SK-N-SH treated with all-trans-retinoic acid at 6 μM for 48 hours (cell line): ENCODE measurements around the gene PRXL2B.

Source experiments
- ATAC-seq: fragments of 200-7000 bp; cut with Tn5 transposase; 3 replicates; pipeline ENCODE4 v1.9.1; 2020; ENCODE audit warnings: mild to moderate bottlenecking, moderate library complexity
- ARNTL ChIP-seq: fragments of 450-650 bp; formaldehyde crosslinking; IDR thresholded peaks from 2 replicates; pipeline ENCODE4 v1.5.0; 2020; ENCODE audit warnings: low read depth, mild to moderate bottlenecking, moderate library complexity, borderline replicate concordance
- BACH2 ChIP-seq: fragments of 250-450 bp; sonication (Bioruptor Pico); IDR thresholded peaks from 2 replicates; pipeline ENCODE4 v1.9.0; 2021; ENCODE audit warnings: mild to moderate bottlenecking, borderline replicate concordance
- CSDC2 ChIP-seq: fragments of 250-450 bp; sonication (Bioruptor Pico); IDR thresholded peaks from 2 replicates; pipeline ENCODE4 v1.5.0; 2020; ENCODE audit warnings: mild to moderate bottlenecking, moderate library complexity
- ESRRG ChIP-seq: fragments of 250-450 bp; sonication (Bioruptor Pico); IDR thresholded peaks from 2 replicates; pipeline ENCODE4 v1.6.1; 2021; ENCODE audit warnings: mild to moderate bottlenecking
- GLIS3 ChIP-seq: fragments of 250-450 bp; sonication (Bioruptor Pico); IDR thresholded peaks from 2 replicates; pipeline ENCODE4 v1.5.0; 2020; ENCODE audit warnings: mild to moderate bottlenecking, moderate library complexity
- ISL1 ChIP-seq: fragments of 250-450 bp; sonication (Bioruptor Pico); IDR thresholded peaks from 2 replicates; pipeline ENCODE4 v2.1.2; 2022; ENCODE audit warnings: mild to moderate bottlenecking, moderate library complexity
- OSR1 ChIP-seq: fragments of 250-450 bp; sonication (Bioruptor Pico); IDR thresholded peaks from 2 replicates; pipeline ENCODE4 v1.8.0; 2022; ENCODE audit warnings: moderate library complexity, mild to moderate bottlenecking, inconsistent platforms
- PPARA ChIP-seq: fragments of 250-450 bp; sonication (Bioruptor Pico); IDR thresholded peaks from 2 replicates; pipeline ENCODE4 v1.5.0; 2020; ENCODE audit warnings: mild to moderate bottlenecking, borderline replicate concordance
- RARB ChIP-seq: fragments of 250-450 bp; sonication (Bioruptor Pico); IDR thresholded peaks from 2 replicates; pipeline ENCODE4 v1.8.0; 2021; ENCODE audit warnings: mild to moderate bottlenecking, moderate library complexity
- SNAI2 ChIP-seq: fragments of 250-450 bp; sonication (Bioruptor Pico); IDR thresholded peaks from 2 replicates; pipeline ENCODE4 v1.5.0; 2020; ENCODE audit warnings: mild to moderate bottlenecking, moderate library complexity
- TCF4 ChIP-seq: fragments of 250-450 bp; sonication (Bioruptor Pico); IDR thresholded peaks from 2 replicates; pipeline ENCODE4 v1.8.0; 2021; ENCODE audit warnings: mild to moderate bottlenecking, moderate library complexity, borderline replicate concordance
- TOX ChIP-seq: fragments of 250-450 bp; sonication (Bioruptor Pico); IDR thresholded peaks from 2 replicates; pipeline ENCODE4 v1.8.0; 2021; ENCODE audit warnings: mild to moderate bottlenecking, moderate library complexity, borderline replicate concordance
- ZC3H10 ChIP-seq: fragments of 250-450 bp; sonication (Bioruptor Pico); IDR thresholded peaks from 2 replicates; pipeline ENCODE4 v1.5.1; 2021; ENCODE audit warnings: mild to moderate bottlenecking, moderate library complexity
- ZFP3 ChIP-seq: fragments of 250-450 bp; sonication (Bioruptor Pico); IDR thresholded peaks from 2 replicates; pipeline ENCODE4 v1.5.0; 2020; ENCODE audit warnings: mild to moderate bottlenecking, moderate library complexity
- ZNF565 ChIP-seq: fragments of 450-650 bp; formaldehyde crosslinking; conservative IDR thresholded peaks from 2 replicates; pipeline ENCODE4 v1.5.0; 2020; ENCODE audit warnings: low read depth, mild to moderate bottlenecking, moderate library complexity
- ZNF70 ChIP-seq: fragments of 450-650 bp; formaldehyde crosslinking; IDR thresholded peaks from 2 replicates; pipeline ENCODE4 v1.5.0; 2020; ENCODE audit warnings: mild to moderate bottlenecking, moderate library complexity
- ZNF8 ChIP-seq: fragments of 450-650 bp; formaldehyde crosslinking; IDR thresholded peaks from 2 replicates; pipeline ENCODE4 v1.5.0; 2020; ENCODE audit warnings: mild to moderate bottlenecking, moderate library complexity
- TF ChIP-seq, protein P1 (sequence below): fragments of 250-450 bp; sonication (Bioruptor Pico); IDR thresholded peaks from 2 replicates; pipeline ENCODE4 v1.5.1; 2021; ENCODE audit warnings: mild to moderate bottlenecking, moderate library complexity
- TF ChIP-seq, protein P2 (sequence below): fragments of 250-450 bp; sonication (Bioruptor Pico); IDR thresholded peaks from 2 replicates; pipeline ENCODE4 v1.8.0; 2021; ENCODE audit warnings: low read depth, mild to moderate bottlenecking, moderate library complexity, borderline replicate concordance
- TF ChIP-seq, protein P3 (sequence below): fragments of 250-450 bp; sonication (Bioruptor Pico); IDR thresholded peaks from 2 replicates; pipeline ENCODE4 v1.5.1; 2020; ENCODE audit warnings: low read depth, mild to moderate bottlenecking, moderate library complexity
- TF ChIP-seq, protein P4 (sequence below): fragments of 250-450 bp; sonication (Bioruptor Pico); IDR thresholded peaks from 2 replicates; pipeline ENCODE4 v1.8.0; 2020; ENCODE audit warnings: mild to moderate bottlenecking, moderate library complexity, borderline replicate concordance

PRXL2B gene

DNA sequence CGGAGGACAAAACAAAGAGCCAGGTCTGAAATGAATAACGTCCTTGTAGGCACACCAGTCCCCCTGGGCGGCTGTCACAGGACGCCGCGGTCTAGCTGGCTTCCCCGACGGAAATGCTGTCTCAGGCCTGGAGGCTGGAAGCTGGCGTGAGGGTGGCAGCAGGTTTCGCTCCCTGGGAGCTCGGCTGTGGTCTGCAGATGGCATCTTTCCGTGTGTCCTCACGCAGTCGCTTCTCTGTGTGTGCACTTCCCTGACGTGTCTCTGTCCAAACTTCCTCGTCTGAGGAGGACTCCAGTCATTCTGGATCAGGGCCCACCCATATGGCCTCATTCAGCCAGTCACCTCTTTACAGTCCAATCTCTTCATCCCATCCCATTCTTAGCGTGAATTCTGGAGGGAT, 16.2 kb upstream of the PRXL2B start:
- no peak for ATAC-seq
- TF ChIP-seq ZFP3 (CRISPR knock-in tag): no peak
- TF ChIP-seq PPARA (CRISPR knock-in tag): no peak

DNA sequence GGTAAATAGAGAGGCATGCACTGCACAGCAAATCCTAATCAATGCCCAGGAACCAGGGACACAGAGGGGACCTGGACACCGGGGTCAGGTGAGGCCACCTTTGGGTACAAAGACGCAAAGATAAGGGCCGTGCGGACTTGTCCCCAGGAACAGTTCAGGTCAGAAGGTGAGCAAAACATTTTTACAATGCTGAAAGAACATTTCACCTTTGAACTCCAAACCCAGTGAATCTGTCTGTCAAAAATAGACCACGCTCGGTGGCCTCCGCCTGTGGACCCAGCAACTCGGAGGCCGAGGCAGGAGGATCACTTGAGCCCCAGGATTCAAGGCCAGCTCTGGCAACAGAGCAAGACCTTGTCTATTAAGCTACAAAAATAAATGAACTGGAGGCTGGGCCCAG, 15.2 kb upstream of the PRXL2B start:
- TF ChIP-seq TOX (CRISPR knock-in tag) (no peak), ZNF70 (CRISPR knock-in tag) (no peak), OSR1 (CRISPR knock-in tag) (no peak), ZNF8 (no peak), GLIS3 (CRISPR knock-in tag) (no peak), SNAI2 (CRISPR knock-in tag) (no peak), ZC3H10 (no peak), ESRRG (CRISPR knock-in tag) (no peak)
- TF ChIP-seq, protein P1, sequence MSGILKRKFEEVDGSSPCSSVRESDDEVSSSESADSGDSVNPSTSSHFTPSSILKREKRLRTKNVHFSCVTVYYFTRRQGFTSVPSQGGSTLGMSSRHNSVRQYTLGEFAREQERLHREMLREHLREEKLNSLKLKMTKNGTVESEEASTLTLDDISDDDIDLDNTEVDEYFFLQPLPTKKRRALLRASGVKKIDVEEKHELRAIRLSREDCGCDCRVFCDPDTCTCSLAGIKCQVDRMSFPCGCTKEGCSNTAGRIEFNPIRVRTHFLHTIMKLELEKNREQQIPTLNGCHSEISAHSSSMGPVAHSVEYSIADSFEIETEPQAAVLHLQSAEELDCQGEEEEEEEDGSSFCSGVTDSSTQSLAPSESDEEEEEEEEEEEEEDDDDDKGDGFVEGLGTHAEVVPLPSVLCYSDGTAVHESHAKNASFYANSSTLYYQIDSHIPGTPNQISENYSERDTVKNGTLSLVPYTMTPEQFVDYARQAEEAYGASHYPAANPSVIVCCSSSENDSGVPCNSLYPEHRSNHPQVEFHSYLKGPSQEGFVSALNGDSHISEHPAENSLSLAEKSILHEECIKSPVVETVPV (CRISPR knock-in tag): no peak
- TF ChIP-seq, protein P2, sequence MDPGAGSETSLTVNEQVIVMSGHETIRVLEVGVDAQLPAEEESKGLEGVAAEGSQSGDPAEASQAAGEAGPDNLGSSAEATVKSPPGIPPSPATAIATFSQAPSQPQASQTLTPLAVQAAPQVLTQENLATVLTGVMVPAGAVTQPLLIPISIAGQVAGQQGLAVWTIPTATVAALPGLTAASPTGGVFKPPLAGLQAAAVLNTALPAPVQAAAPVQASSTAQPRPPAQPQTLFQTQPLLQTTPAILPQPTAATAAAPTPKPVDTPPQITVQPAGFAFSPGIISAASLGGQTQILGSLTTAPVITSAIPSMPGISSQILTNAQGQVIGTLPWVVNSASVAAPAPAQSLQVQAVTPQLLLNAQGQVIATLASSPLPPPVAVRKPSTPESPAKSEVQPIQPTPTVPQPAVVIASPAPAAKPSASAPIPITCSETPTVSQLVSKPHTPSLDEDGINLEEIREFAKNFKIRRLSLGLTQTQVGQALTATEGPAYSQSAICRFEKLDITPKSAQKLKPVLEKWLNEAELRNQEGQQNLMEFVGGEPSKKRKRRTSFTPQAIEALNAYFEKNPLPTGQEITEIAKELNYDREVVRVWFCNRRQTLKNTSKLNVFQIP (CRISPR knock-in tag): no peak
- TF ChIP-seq, all 23 proteins: peak for 0

DNA sequence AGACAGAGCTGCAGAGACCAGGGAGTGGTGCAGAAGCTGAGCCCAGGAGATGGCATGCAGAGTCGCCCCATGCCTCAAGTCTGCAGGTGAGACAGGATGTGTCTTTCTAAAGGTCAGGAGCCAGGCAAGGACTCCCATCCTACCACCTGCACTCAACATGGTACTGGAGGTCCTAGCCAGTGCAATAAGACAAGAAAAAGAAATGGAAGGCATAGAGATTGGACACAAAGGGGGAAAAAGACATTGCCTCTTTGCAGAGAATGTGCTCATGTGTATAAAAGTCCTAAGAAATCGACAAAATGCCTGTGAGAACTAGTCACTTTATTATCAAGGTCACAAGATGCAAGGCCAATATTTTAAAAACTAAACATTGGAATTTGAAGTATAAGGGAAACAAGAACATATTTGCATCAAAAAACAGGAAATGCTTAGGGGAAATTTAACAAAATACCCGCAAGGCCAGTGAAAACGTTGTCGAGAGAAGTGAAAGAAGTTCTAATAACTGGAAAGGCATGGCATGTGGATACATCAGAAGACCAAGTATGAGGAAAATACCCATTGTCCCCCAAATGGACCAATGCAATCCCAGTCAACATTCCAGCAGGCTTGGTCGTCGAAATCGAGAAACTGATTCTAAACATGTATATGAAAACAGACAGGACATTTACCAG, 13.2 kb upstream of the PRXL2B start:
- TF ChIP-seq, protein P3, sequence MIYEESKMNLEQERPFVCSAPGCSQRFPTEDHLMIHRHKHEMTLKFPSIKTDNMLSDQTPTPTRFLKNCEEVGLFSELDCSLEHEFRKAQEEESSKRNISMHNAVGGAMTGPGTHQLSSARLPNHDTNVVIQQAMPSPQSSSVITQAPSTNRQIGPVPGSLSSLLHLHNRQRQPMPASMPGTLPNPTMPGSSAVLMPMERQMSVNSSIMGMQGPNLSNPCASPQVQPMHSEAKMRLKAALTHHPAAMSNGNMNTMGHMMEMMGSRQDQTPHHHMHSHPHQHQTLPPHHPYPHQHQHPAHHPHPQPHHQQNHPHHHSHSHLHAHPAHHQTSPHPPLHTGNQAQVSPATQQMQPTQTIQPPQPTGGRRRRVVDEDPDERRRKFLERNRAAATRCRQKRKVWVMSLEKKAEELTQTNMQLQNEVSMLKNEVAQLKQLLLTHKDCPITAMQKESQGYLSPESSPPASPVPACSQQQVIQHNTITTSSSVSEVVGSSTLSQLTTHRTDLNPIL (CRISPR knock-in tag): no peak
- TF ChIP-seq, protein P1 (CRISPR knock-in tag): no peak
- TF ChIP-seq ZNF8 (no peak), ARNTL (CRISPR knock-in tag) (no peak)
- no peak for ATAC-seq

More for the DNA sequence above, 15.2 kb upstream of the PRXL2B start:
- ATAC-seq: no peak

DNA sequence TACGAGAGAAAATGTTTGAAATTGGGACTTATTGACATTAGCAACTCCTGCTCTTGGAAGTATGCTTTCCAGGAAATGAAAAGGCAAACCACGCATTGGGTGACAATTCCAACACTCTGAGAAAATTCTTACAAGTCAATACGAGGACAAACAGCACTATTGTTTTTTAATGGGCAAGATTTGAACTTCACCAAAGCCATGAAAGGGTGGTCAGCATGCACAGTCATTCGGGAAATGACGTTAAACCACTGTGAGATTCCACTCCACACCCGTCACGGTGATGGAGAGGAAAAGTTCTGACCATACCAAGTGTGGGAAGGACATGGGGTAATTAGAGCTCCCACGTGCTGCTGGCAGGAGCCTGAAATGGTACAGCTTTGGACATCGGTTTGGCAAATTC, 12.2 kb upstream of the PRXL2B start:
- no peak for ATAC-seq
- TF ChIP-seq CSDC2 (CRISPR knock-in tag) (no peak), BACH2 (CRISPR knock-in tag) (no peak), ZNF8 (no peak), OSR1 (CRISPR knock-in tag) (no peak), ZC3H10 (no peak), ISL1 (CRISPR knock-in tag) (no peak), RARB (CRISPR knock-in tag) (no peak), ZNF565 (CRISPR knock-in tag) (no peak), TCF4 (CRISPR knock-in tag) (no peak), PPARA (CRISPR knock-in tag) (no peak), ESRRG (CRISPR knock-in tag) (no peak)
- TF ChIP-seq, protein P1 (CRISPR knock-in tag): no peak
- TF ChIP-seq, protein P3 (CRISPR knock-in tag): no peak
- TF ChIP-seq, protein P4, sequence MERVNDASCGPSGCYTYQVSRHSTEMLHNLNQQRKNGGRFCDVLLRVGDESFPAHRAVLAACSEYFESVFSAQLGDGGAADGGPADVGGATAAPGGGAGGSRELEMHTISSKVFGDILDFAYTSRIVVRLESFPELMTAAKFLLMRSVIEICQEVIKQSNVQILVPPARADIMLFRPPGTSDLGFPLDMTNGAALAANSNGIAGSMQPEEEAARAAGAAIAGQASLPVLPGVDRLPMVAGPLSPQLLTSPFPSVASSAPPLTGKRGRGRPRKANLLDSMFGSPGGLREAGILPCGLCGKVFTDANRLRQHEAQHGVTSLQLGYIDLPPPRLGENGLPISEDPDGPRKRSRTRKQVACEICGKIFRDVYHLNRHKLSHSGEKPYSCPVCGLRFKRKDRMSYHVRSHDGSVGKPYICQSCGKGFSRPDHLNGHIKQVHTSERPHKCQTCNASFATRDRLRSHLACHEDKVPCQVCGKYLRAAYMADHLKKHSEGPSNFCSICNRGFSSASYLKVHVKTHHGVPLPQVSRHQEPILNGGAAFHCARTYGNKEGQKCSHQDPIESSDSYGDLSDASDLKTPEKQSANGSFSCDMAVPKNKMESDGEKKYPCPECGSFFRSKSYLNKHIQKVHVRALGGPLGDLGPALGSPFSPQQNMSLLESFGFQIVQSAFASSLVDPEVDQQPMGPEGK: no peak
